ENCODE results near the gene SLC24A3. TPM values are rescaled to one million over a fixed set of nuclear protein-coding genes. Genes with fewer than 3 reads are reported as not detected.
A peak's percentile ranks its signal among the peaks of the same experiment; 100 is the strongest.

Gene SLC24A3
- total RNA-seq, 6 experiments from 2014 or later: not detected

- Mint-ChIP-seq H3K36me3 (ENCODE audit: low read depth) (no peaks in the 10 kb centered on the region), H3K4me1 (ENCODE audit: low read depth) (no peaks in the 10 kb centered on the region; the same call in 1 of the 2 replicates), H3K27me3 (ENCODE audit: insufficient read depth) (no peaks in the 10 kb centered on the region), H3K4me3 (no peak overlapping the region), H3K27ac (no peak overlapping the region), H3K9me3 (peaks cover 39% of the 10 kb centered on the region)
- no peak for DNase-seq
- TF ChIP-seq CTCF (IDR thresholded peaks at IDR 0.05): no peak
These were observed 51.7 kb downstream of the SLC24A3 start for GRCh38 chr20:19264191-19264590.

- Mint-ChIP-seq H3K9me3 (peaks cover 45% of the 10 kb centered on the region), H3K4me1 (ENCODE audit: low read depth) (peaks cover 8% of the 10 kb centered on the region; the same call in 1 of the 2 replicates), H3K27ac (no peak overlapping the region), H3K4me3 (no peak overlapping the region), H3K27me3 (ENCODE audit: insufficient read depth) (no peaks in the 10 kb centered on the region), H3K36me3 (ENCODE audit: low read depth) (no peaks in the 10 kb centered on the region)
- no peak for TF ChIP-seq CTCF (IDR thresholded peaks at IDR 0.05)
- no peak for DNase-seq
These were observed 53.4 kb downstream of the SLC24A3 start for GRCh38 chr20:19265646-19266374.

GRCh38 chr20:19268426-19268825 is 56.0 kb downstream of the SLC24A3 start:
- Mint-ChIP-seq H3K27ac (no peak overlapping the region), H3K4me1 (ENCODE audit: low read depth) (peaks cover 8% of the 10 kb centered on the region; the same call in 1 of the 2 replicates), H3K9me3 (peaks cover 31% of the 10 kb centered on the region), H3K36me3 (ENCODE audit: low read depth) (no peaks in the 10 kb centered on the region), H3K27me3 (ENCODE audit: insufficient read depth) (no peaks in the 10 kb centered on the region), H3K4me3 (no peak overlapping the region)
- no peak for DNase-seq
- no peak for TF ChIP-seq CTCF (IDR thresholded peaks at IDR 0.05)

GRCh38 chr20:19269737-19270340 is 57.4 kb downstream of the SLC24A3 start:
- Mint-ChIP-seq H3K9me3 (peaks cover 24% of the 10 kb centered on the region), H3K27ac (no peak overlapping the region), H3K4me1 (ENCODE audit: low read depth) (peaks cover 8% of the 10 kb centered on the region; the same call in 1 of the 2 replicates), H3K27me3 (ENCODE audit: insufficient read depth) (no peaks in the 10 kb centered on the region), H3K36me3 (ENCODE audit: low read depth) (no peaks in the 10 kb centered on the region), H3K4me3 (no peak overlapping the region; the same call in 1 of the 2 replicates)
- peak; percentile 17 for DNase-seq
- TF ChIP-seq CTCF (IDR thresholded peaks at IDR 0.05): no peak

GRCh38 chr20:19271879-19272651 is 59.6 kb downstream of the SLC24A3 start:
- Mint-ChIP-seq H3K4me3 (no peak overlapping the region), H3K4me1 (ENCODE audit: low read depth) (peaks cover 8% of the 10 kb centered on the region; the same call in 1 of the 2 replicates), H3K27me3 (ENCODE audit: insufficient read depth) (no peaks in the 10 kb centered on the region; the same call in 1 of the 2 replicates), H3K27ac (no peak overlapping the region), H3K36me3 (ENCODE audit: low read depth) (no peaks in the 10 kb centered on the region), H3K9me3 (peaks cover 18% of the 10 kb centered on the region)
- no peak for DNase-seq
- TF ChIP-seq CTCF (IDR thresholded peaks at IDR 0.05): no peak
